Uterus (tissue), 2 donors: ENCODE measurements around the gene CERS6.

Experiments
- CTCF ChIP-seq, 4 experiments: fragments of 200-600 bp in 2 of 4; fragments of 450-650 bp in 2 of 4; sonication (generic) in 2 of 4; IDR thresholded peaks; one replicate each; pipeline ENCODE4 v1.5.1; 2016 to 2019; ENCODE audit warnings: antibody characterized with exemption in 4 of 4, mild to moderate bottlenecking in 2 of 4, moderate library complexity in 1 of 4
- POLR2A ChIP-seq, 2 donors: fragments of 450-650 bp; IDR thresholded peaks; one replicate each; pipeline ENCODE4 v1.6.1; 2016; ENCODE audit warnings: antibody characterized with exemption in 2 of 2, mild to moderate bottlenecking in 1 of 2, moderate library complexity in 1 of 2

- no peak for TF ChIP-seq POLR2A (IDR thresholded peaks at IDR 0.05)
- TF ChIP-seq CTCF (IDR thresholded peaks at IDR 0.05) = no peak
Measured at GRCh38 chr2:168528016-168528415, 71.9 kb downstream of the CERS6 start.
